Measurements from ENCODE around the gene TUBB6.
A peak's percentile ranks its signal among the peaks of the same experiment; 100 is the strongest.

Gene TUBB6

DNA sequence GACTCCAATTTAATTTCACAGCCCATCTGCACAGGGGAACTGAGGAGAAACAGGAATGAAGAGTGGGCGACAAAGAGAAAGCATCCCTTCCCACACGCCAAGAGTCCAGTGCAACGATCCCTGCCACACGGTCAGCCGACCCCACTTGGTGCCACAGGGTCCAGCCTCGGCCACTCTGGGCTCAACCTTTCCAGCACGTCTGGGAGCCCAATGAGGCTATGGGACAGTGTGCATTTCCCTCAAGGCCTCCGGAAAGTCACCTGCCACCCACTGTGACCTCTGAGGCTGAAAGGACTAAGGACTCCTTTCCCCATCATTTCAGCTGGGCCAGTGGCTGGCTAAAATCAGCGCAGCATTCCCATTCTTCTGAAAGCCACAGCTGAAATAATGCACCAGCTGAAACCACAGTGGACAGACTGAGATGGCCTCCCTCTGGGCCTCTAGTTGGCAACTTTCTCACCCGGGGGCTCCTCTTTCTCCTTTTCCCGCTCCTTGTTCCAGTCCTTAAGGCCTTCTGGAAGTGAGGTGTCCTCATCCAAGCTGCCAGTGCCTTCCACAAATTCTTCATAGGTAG, 21.2 kb downstream of the TUBB6 start:
- no peak overlapping the region for H3K4me3 ChIP-seq (ENCODE audit: low read length in 2 of 2)
- H3K27me3 ChIP-seq (ENCODE audit: control insufficient read depth in 1 of 2, insufficient read depth in 2 of 2, low read length in 2 of 2) = no peaks in the 10 kb centered on the region
- peaks cover 20% of the 10 kb centered on the region for H3K4me1 ChIP-seq (ENCODE audit: control insufficient read depth, insufficient read depth, low read length)
- no peaks in the 10 kb centered on the region for H3K9me3 ChIP-seq (ENCODE audit: control insufficient read depth in 2 of 2, low read length in 2 of 2)
- H3K9ac ChIP-seq (ENCODE audit: low read length in 2 of 2) = no peak overlapping the region
- peaks cover 45 to 51% of the 10 kb centered on the region in 2 donors for H3K36me3 ChIP-seq (ENCODE audit: control insufficient read depth in 2 of 2, insufficient read depth in 2 of 2, low read length in 2 of 2)
- H3K27ac ChIP-seq (ENCODE audit: low read length) = no peak overlapping the region

GRCh38 chr18:12330766-12331165, 22.7 kb downstream of the TUBB6 start:
- Histone ChIP-seq H3K9ac (ENCODE audit: low read length in 2 of 2) (no peak overlapping the region), H3K36me3 (ENCODE audit: control insufficient read depth in 2 of 2, insufficient read depth in 2 of 2, low read length in 2 of 2) (peaks cover 39 to 44% of the 10 kb centered on the region in 2 donors), H3K9me3 (ENCODE audit: control insufficient read depth in 2 of 2, low read length in 2 of 2) (no peaks in the 10 kb centered on the region), H3K27me3 (ENCODE audit: control insufficient read depth in 1 of 2, insufficient read depth in 2 of 2, low read length in 2 of 2) (no peaks in the 10 kb centered on the region), H3K4me1 (ENCODE audit: control insufficient read depth, insufficient read depth, low read length) (peaks cover 32% of the 10 kb centered on the region), H3K27ac (ENCODE audit: low read length) (no peak overlapping the region), H3K4me3 (ENCODE audit: low read length in 2 of 2) (no peak overlapping the region)

DNA sequence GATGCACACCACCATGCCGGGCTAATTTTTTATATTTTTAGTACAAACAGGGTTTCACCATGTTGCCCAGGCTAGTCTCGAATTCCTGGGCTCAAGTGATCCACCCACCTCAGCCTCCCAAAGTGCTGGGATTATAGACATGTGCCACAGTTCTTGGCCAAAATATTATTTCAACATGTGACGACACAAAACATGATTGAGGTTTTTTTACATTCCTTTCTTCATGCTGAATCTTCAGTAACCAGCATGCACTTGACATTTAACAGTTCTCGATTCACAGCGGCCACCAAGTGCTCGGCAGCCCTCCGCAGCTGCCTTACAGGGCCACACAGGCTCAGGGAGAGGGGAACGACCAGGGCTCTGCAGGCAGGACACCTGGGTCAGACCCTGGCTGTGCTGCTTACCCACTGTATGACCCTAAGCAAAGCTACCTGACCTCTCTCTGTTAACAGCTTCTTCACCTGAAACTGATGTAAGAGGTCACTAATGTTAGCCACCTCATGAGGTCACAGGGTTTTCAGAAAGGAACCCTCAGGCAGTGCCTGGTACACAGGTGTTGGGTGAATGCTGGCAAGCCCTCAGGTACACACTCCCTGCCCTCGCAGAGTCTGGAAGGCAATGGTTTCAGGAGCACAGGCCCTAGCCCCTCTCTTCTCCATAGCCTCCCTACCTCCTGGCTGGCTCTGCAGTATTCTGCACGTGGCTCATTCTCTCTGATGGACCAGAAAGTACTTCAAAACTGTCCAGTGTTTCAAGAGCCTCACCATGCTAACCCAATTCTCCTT, 25.7 kb downstream of the TUBB6 start:
- Histone ChIP-seq H3K9me3 (ENCODE audit: control insufficient read depth in 2 of 2, low read length in 2 of 2) (no peaks in the 10 kb centered on the region), H3K9ac (ENCODE audit: low read length in 2 of 2) (no peak overlapping the region), H3K27ac (ENCODE audit: low read length) (peak overlapping the region; percentile 55), H3K36me3 (ENCODE audit: control insufficient read depth in 2 of 2, insufficient read depth in 2 of 2, low read length in 2 of 2) (peaks cover 32 to 36% of the 10 kb centered on the region in 2 donors), H3K4me1 (ENCODE audit: control insufficient read depth, insufficient read depth, low read length) (peaks cover 18% of the 10 kb centered on the region), H3K4me3 (ENCODE audit: low read length in 2 of 2) (no peak overlapping the region), H3K27me3 (ENCODE audit: control insufficient read depth in 1 of 2, insufficient read depth in 2 of 2, low read length in 2 of 2) (no peaks in the 10 kb centered on the region)

DNA sequence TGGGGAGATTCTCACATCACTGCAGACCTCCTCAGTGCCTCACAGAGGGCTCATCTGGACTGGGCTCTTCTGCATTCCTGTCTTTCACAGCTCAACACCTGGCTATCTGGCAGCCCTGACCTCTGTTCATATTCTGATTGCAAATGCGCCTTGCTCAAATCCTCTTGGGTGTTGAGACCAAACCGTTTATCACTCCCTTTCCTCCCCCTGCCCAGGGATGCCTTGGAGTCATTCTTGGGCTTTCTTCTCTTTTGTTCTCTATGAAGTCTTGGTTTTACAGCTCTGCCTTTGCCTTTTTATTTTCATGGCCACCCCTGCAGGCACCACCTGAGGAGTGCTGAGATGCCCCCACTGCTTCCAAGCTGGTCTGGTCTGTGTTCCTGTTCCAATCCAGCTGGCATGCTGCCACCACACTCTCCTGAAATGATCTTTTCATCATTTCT, 26.3 kb downstream of the TUBB6 start:
- peaks cover 26 to 32% of the 10 kb centered on the region in 2 donors for H3K36me3 ChIP-seq (ENCODE audit: control insufficient read depth in 2 of 2, insufficient read depth in 2 of 2, low read length in 2 of 2)
- peak overlapping the region; percentile 55 for H3K27ac ChIP-seq (ENCODE audit: low read length)

DNA sequence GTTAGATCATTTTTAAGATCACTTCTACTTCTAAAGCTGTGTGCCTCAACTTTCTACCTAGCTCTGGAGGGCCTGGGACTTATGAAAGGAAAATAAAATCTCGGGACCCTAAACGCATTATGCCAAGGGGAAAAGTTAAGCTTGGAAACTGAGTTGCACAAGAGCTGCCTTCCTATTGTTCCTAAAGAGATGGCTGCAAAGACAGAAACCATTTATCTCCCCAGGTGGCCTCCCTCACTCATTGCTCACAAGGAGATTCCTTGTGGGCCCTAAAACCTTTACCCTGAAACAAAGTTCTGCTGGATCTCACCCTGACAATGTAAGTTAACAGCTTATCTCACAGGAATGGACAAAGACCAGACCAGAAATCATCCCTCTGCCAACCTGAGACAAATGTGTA, 26.8 kb downstream of the TUBB6 start:
- Histone ChIP-seq H3K9me3 (ENCODE audit: control insufficient read depth in 2 of 2, low read length in 2 of 2) (no peaks in the 10 kb centered on the region), H3K9ac (ENCODE audit: low read length in 2 of 2) (no peak overlapping the region), H3K4me3 (ENCODE audit: low read length in 2 of 2) (no peak overlapping the region), H3K27ac (ENCODE audit: low read length) (peak overlapping the region; percentile 55), H3K36me3 (ENCODE audit: control insufficient read depth in 2 of 2, insufficient read depth in 2 of 2, low read length in 2 of 2) (peaks cover 26 to 29% of the 10 kb centered on the region in 2 donors), H3K27me3 (ENCODE audit: control insufficient read depth in 1 of 2, insufficient read depth in 2 of 2, low read length in 2 of 2) (no peaks in the 10 kb centered on the region), H3K4me1 (ENCODE audit: control insufficient read depth, insufficient read depth, low read length) (peaks cover 18% of the 10 kb centered on the region)

More for the DNA sequence above, 26.3 kb downstream of the TUBB6 start:
- H3K9me3 ChIP-seq (ENCODE audit: control insufficient read depth in 2 of 2, low read length in 2 of 2) = no peaks in the 10 kb centered on the region
- H3K27me3 ChIP-seq (ENCODE audit: control insufficient read depth in 1 of 2, insufficient read depth in 2 of 2, low read length in 2 of 2) = no peaks in the 10 kb centered on the region
- H3K4me3 ChIP-seq (ENCODE audit: low read length in 2 of 2) = no peak overlapping the region
- H3K4me1 ChIP-seq (ENCODE audit: control insufficient read depth, insufficient read depth, low read length) = peaks cover 18% of the 10 kb centered on the region
- H3K9ac ChIP-seq (ENCODE audit: low read length in 2 of 2) = no peak overlapping the region

- H3K9ac ChIP-seq (ENCODE audit: low read length in 2 of 2) = no peak overlapping the region
- no peak overlapping the region for H3K4me3 ChIP-seq (ENCODE audit: low read length in 2 of 2)
- H3K9me3 ChIP-seq (ENCODE audit: control insufficient read depth in 2 of 2, low read length in 2 of 2) = no peaks in the 10 kb centered on the region
- peaks cover 18% of the 10 kb centered on the region for H3K4me1 ChIP-seq (ENCODE audit: control insufficient read depth, insufficient read depth, low read length)
- no peaks in the 10 kb centered on the region for H3K27me3 ChIP-seq (ENCODE audit: control insufficient read depth in 1 of 2, insufficient read depth in 2 of 2, low read length in 2 of 2)
- H3K36me3 ChIP-seq (ENCODE audit: control insufficient read depth in 2 of 2, insufficient read depth in 2 of 2, low read length in 2 of 2) = peaks cover 30 to 34% of the 10 kb centered on the region in 2 donors
- peak overlapping the region; percentile 41 for H3K27ac ChIP-seq (ENCODE audit: low read length)
Measured at GRCh38 chr18:12335503-12335902, 27.5 kb downstream of the TUBB6 start.

- no peak overlapping the region for H3K27ac ChIP-seq (ENCODE audit: low read length)
- no peaks in the 10 kb centered on the region for H3K27me3 ChIP-seq (ENCODE audit: control insufficient read depth in 1 of 2, insufficient read depth in 2 of 2, low read length in 2 of 2)
- peaks cover 18% of the 10 kb centered on the region for H3K4me1 ChIP-seq (ENCODE audit: control insufficient read depth, insufficient read depth, low read length)
- H3K4me3 ChIP-seq (ENCODE audit: low read length in 2 of 2) = no peak overlapping the region
- H3K9ac ChIP-seq (ENCODE audit: low read length in 2 of 2) = no peak overlapping the region
- no peaks in the 10 kb centered on the region for H3K9me3 ChIP-seq (ENCODE audit: control insufficient read depth in 2 of 2, low read length in 2 of 2)
- peaks cover 32% of the 10 kb centered on the region in 2 donors for H3K36me3 ChIP-seq (ENCODE audit: control insufficient read depth in 2 of 2, insufficient read depth in 2 of 2, low read length in 2 of 2)
Measured at GRCh38 chr18:12336171-12336613, 28.2 kb downstream of the TUBB6 start.

DNA sequence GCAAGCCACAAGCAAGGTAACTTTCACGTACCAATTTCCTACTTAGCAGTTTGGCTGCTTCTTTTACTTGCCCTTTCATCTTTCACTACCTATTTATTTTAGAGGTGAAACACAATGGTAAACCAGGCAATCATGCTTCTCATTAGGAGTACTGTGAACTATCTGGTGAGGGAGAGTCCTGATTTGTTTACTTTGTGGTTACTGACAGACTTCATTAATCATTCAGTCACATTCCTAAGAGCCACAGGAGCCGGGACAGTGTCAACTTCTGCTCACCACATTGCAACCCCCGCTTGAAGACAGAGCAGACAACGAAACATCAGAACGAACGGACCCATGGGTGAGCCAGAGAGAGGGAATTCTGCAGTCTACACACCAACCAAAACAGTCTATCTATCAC, 28.8 kb downstream of the TUBB6 start:
- Histone ChIP-seq H3K27ac (ENCODE audit: low read length) (no peak overlapping the region), H3K36me3 (ENCODE audit: control insufficient read depth in 2 of 2, insufficient read depth in 2 of 2, low read length in 2 of 2) (peaks cover 32 to 35% of the 10 kb centered on the region in 2 donors), H3K4me1 (ENCODE audit: control insufficient read depth, insufficient read depth, low read length) (peaks cover 18% of the 10 kb centered on the region), H3K4me3 (ENCODE audit: low read length in 2 of 2) (no peak overlapping the region), H3K27me3 (ENCODE audit: control insufficient read depth in 1 of 2, insufficient read depth in 2 of 2, low read length in 2 of 2) (no peaks in the 10 kb centered on the region), H3K9ac (ENCODE audit: low read length in 2 of 2) (no peak overlapping the region), H3K9me3 (ENCODE audit: control insufficient read depth in 2 of 2, low read length in 2 of 2) (no peaks in the 10 kb centered on the region)

DNA sequence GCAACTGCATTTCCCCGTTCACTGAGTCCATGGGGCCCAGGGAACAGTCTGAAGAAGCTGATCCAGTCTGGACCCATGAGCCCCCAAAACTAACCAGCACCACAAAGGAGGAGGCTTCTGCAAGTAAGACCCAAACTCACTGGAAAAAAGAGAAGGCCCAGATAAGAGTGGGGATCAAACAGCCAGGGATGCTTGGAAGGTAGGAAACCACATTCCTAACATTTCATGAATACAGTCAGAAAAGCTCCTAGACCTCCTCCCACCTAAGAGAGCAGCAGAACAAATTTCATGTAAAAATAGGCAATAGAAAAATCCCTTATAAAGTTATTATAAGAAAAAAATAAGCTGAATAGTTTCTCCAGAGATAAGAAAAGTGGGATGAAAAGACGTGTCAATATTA, 30.3 kb downstream of the TUBB6 start:
- no peaks in the 10 kb centered on the region for H3K9me3 ChIP-seq (ENCODE audit: control insufficient read depth in 2 of 2, low read length in 2 of 2)
- H3K27ac ChIP-seq (ENCODE audit: low read length) = no peak overlapping the region
- peaks cover 18% of the 10 kb centered on the region for H3K4me1 ChIP-seq (ENCODE audit: control insufficient read depth, insufficient read depth, low read length)
- H3K9ac ChIP-seq (ENCODE audit: low read length in 2 of 2) = no peak overlapping the region
- H3K36me3 ChIP-seq (ENCODE audit: control insufficient read depth in 2 of 2, insufficient read depth in 2 of 2, low read length in 2 of 2) = peaks cover 42 to 46% of the 10 kb centered on the region in 2 donors
- H3K4me3 ChIP-seq (ENCODE audit: low read length in 2 of 2) = no peak overlapping the region
- no peaks in the 10 kb centered on the region for H3K27me3 ChIP-seq (ENCODE audit: control insufficient read depth in 1 of 2, insufficient read depth in 2 of 2, low read length in 2 of 2)

GRCh38 chr18:12340945-12341660, 33.1 kb downstream of the TUBB6 start:
- Histone ChIP-seq H3K9ac (ENCODE audit: low read length in 2 of 2) (no peak overlapping the region), H3K9me3 (ENCODE audit: control insufficient read depth in 2 of 2, low read length in 2 of 2) (no peaks in the 10 kb centered on the region), H3K4me3 (ENCODE audit: low read length in 2 of 2) (no peak overlapping the region), H3K27ac (ENCODE audit: low read length) (no peak overlapping the region), H3K4me1 (ENCODE audit: control insufficient read depth, insufficient read depth, low read length) (no peaks in the 10 kb centered on the region), H3K27me3 (ENCODE audit: control insufficient read depth in 1 of 2, insufficient read depth in 2 of 2, low read length in 2 of 2) (no peaks in the 10 kb centered on the region), H3K36me3 (ENCODE audit: control insufficient read depth in 2 of 2, insufficient read depth in 2 of 2, low read length in 2 of 2) (peaks cover 52 to 56% of the 10 kb centered on the region in 2 donors)
